OCI-LY1 (cell line): ENCODE measurements around the gene VPS4A.
"Not testable (repeated sequence)": the region's sequence is repeated elsewhere in the genome, so short reads cannot be mapped to it uniquely, and the experiment has no call there.

ENCODE experiments used
- H2AFZ ChIP-seq: fragments of 200-600 bp; sonication (generic), shearing (Covaris generic); 2 replicates; pipeline ENCODE4 v1.6.0; 2014; ENCODE audit warnings: antibody characterized with exemption, mild to moderate bottlenecking, low read length
- H3F3A ChIP-seq: fragments of 200-600 bp; sonication (generic), shearing (Covaris generic); 2 replicates; pipeline ENCODE4 v1.6.0; 2014; ENCODE audit warnings: mild to moderate bottlenecking, antibody characterized with exemption, low read length, moderate library complexity; ENCODE audit not compliant: insufficient read depth
- H3K27ac ChIP-seq: fragments of 200-600 bp; sonication (generic); 2 replicates; pipeline ENCODE4 v1.5.1; 2014; ENCODE audit warnings: low read length, mixed run types, mild to moderate bottlenecking, low read depth; ENCODE audit not compliant: poor library complexity, severe bottlenecking
- H3K27me3 ChIP-seq: fragments of 200-600 bp; sonication (generic); 2 replicates; pipeline ENCODE4 v1.6.0; 2014; ENCODE audit warnings: antibody characterized with exemption, mild to moderate bottlenecking, low read length, moderate library complexity; ENCODE audit not compliant: insufficient read depth
- H3K36me3 ChIP-seq: fragments of 200-600 bp; sonication (generic); 2 replicates; pipeline ENCODE4 v1.6.1; 2014; ENCODE audit warnings: mild to moderate bottlenecking, antibody characterized with exemption, low read length, moderate library complexity, mixed read lengths; ENCODE audit not compliant: insufficient read depth
- H3K4me1 ChIP-seq: fragments of 200-600 bp; sonication (generic); 2 replicates; pipeline ENCODE4 v1.5.1; 2014; ENCODE audit warnings: mild to moderate bottlenecking, low read length, moderate library complexity; ENCODE audit not compliant: insufficient read depth, severe bottlenecking
- H3K4me2 ChIP-seq: fragments of 200-600 bp; sonication (generic), shearing (Covaris generic); 2 replicates; pipeline ENCODE4 v1.6.1; 2014; ENCODE audit warnings: low read length
- H3K4me3 ChIP-seq: fragments of 200-600 bp; sonication (generic); 2 replicates; pipeline ENCODE4 v1.5.1; 2014; ENCODE audit warnings: low read length, low read depth, mild to moderate bottlenecking, mixed read lengths; ENCODE audit not compliant: poor library complexity, severe bottlenecking
- H3K79me2 ChIP-seq: fragments of 200-600 bp; shearing (Covaris generic); 2 replicates; pipeline ENCODE4 v1.6.1; 2016; ENCODE audit warnings: mixed run types, low read length, mixed read lengths; ENCODE audit not compliant: insufficient read depth
- H3K9ac ChIP-seq: fragments of 200-600 bp; sonication (generic), shearing (Covaris generic); 2 replicates; pipeline ENCODE4 v1.6.1; 2014; ENCODE audit warnings: mild to moderate bottlenecking, low read length, mixed read lengths
- H3K9me2 ChIP-seq: fragments of 200-600 bp; sonication (generic), shearing (Covaris generic); 2 replicates; pipeline ENCODE4 v1.6.1; 2014; ENCODE audit warnings: low read depth, mild to moderate bottlenecking, low read length, mixed read lengths
- H3K9me3 ChIP-seq: fragments of 200-600 bp; shearing (Covaris generic); 2 replicates; pipeline ENCODE4 v1.6.1; 2014; ENCODE audit warnings: low read length, mixed read lengths
- H4K20me1 ChIP-seq: fragments of 200-600 bp; sonication (generic), shearing (Covaris generic); 2 replicates; pipeline ENCODE4 v1.6.0; 2016; ENCODE audit warnings: mild to moderate bottlenecking, low read length; ENCODE audit not compliant: insufficient read depth
- EZH2 ChIP-seq: fragments of 200-600 bp; sonication (generic), shearing (Covaris generic); IDR thresholded peaks from 2 replicates; pipeline ENCODE4 v1.8.0; 2017; ENCODE audit warnings: borderline replicate concordance, mixed run types, mild to moderate bottlenecking, antibody characterized with exemption, low read length, moderate library complexity, mixed read lengths
- TF ChIP-seq, protein P1 (sequence below): fragments of 200-600 bp; sonication (generic), shearing (Covaris generic); IDR thresholded peaks from 2 replicates; pipeline ENCODE4 v1.5.1; 2017; ENCODE audit warnings: mild to moderate bottlenecking, antibody characterized with exemption, low read length, moderate library complexity, mixed read lengths

Gene VPS4A

DNA sequence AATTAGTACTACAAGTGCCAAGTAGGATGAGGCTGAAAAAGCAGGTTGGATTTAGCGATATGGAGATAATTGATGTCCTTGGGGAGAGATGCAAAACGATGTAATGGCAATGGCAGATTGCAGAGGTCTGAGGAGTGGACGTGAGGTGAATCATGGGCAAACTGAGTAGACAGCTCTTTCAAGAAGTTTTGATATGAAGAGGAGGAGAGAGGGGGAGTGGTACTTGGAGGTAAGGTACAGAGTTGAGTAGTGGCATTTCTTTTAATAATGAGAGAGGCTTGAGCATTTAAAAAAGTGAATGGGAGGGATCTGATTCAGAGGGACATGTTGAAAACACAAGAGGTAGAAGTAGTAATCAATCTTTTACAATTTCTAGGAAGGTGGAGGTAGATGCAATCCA lies 17.7 kb upstream of the VPS4A start:
- Histone ChIP-seq H3K4me3 (no peak overlapping the region), H3K79me2 (no peaks in the 10 kb centered on the region), H3K27me3 (no peaks in the 10 kb centered on the region), H3F3A (no peaks in the 10 kb centered on the region), H3K9me2 (no peaks in the 10 kb centered on the region), H3K4me2 (no peak overlapping the region), H3K9ac (no peak overlapping the region), H3K36me3 (peaks cover 26% of the 10 kb centered on the region; the same call in 1 of the 2 replicates), H3K27ac (no peak overlapping the region), H2AFZ (no peak overlapping the region), H3K9me3 (no peaks in the 10 kb centered on the region), H3K4me1 (no peaks in the 10 kb centered on the region), H4K20me1 (no peaks in the 10 kb centered on the region)
- TF ChIP-seq EZH2 = no peak
- TF ChIP-seq, protein P1, sequence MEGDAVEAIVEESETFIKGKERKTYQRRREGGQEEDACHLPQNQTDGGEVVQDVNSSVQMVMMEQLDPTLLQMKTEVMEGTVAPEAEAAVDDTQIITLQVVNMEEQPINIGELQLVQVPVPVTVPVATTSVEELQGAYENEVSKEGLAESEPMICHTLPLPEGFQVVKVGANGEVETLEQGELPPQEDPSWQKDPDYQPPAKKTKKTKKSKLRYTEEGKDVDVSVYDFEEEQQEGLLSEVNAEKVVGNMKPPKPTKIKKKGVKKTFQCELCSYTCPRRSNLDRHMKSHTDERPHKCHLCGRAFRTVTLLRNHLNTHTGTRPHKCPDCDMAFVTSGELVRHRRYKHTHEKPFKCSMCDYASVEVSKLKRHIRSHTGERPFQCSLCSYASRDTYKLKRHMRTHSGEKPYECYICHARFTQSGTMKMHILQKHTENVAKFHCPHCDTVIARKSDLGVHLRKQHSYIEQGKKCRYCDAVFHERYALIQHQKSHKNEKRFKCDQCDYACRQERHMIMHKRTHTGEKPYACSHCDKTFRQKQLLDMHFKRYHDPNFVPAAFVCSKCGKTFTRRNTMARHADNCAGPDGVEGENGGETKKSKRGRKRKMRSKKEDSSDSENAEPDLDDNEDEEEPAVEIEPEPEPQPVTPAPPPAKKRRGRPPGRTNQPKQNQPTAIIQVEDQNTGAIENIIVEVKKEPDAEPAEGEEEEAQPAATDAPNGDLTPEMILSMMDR = no peak

DNA sequence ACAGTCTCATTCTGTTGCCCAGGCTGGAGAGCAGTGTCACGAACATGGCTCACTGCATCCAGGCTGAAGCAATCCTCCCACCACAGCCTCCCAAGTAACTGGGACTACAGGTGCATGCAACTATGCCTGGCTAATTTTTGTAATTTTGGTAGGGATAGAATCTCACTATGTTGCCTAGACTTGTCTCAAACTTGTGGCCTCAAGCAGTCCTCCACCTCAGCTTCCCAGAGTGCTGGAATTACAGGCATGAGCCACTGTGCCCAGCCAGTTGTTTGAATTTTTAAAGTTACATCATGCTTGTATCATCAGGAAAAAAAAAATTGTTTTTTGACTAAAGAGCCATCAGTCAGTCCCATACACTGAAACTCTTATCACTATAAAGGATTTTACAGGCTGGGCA lies 17.1 kb upstream of the VPS4A start:
- Histone ChIP-seq H3F3A (no peaks in the 10 kb centered on the region), H3K79me2 (no peaks in the 10 kb centered on the region), H3K4me1 (no peaks in the 10 kb centered on the region), H4K20me1 (no peaks in the 10 kb centered on the region), H3K27ac (no peak overlapping the region), H3K9me3 (no peaks in the 10 kb centered on the region), H3K4me2 (no peak overlapping the region), H2AFZ (no peak overlapping the region), H3K36me3 (peaks cover 22% of the 10 kb centered on the region; the same call in 1 of the 2 replicates), H3K9ac (no peak overlapping the region), H3K9me2 (no peaks in the 10 kb centered on the region), H3K27me3 (no peaks in the 10 kb centered on the region), H3K4me3 (no peak overlapping the region)
- TF ChIP-seq, protein P1 = no peak
- TF ChIP-seq EZH2 = no peak

DNA sequence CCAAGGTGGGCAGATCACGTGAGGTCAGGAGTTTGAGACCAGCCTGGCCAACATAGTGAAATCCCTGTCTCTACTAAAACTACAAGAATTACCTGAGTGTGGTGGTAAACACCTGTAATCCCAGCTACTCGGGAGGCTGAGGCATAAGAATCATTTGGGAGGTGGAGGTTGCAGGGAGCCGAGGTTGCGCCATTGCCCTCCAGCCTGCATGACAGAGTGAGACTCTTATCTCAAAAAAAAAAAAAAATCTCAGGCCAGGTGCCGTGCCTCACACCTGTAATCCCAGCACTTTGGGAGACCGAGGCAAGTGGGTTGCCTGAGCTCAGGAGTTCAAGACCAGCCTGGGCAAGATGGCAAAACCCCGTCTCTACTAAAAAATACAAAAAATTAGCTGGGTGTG lies 14.4 kb upstream of the VPS4A start:
- H3K9me2 ChIP-seq, H3K27ac ChIP-seq, H3K27me3 ChIP-seq, H3K4me1 ChIP-seq, H3K4me3 ChIP-seq, H3K9ac ChIP-seq, H3K79me2 ChIP-seq, H3K4me2 ChIP-seq, H3K9me3 ChIP-seq, H4K20me1 ChIP-seq, H3F3A ChIP-seq, H2AFZ ChIP-seq: not testable (repeated sequence)
- H3K36me3 ChIP-seq = peaks cover 32% of the 10 kb centered on the region

DNA sequence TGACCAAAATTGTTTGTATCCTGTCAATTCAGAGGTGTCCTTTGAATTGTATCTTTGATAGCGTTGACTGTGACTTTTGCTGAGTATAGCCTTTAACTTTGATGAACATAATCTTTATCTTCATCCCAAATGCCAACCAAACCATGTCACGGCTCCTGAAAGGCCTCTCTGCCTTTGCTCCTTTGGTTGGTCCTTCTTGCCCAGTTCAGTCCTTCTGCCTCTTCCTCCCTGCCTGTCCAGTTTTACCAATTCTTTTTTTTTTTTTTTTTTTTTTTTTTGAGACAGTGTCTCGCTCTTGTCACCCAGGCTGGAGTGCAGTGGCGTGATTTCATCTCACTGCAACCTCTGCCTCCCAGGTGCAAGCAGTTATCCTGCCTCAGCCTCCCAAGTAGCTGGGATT lies 12.9 kb upstream of the VPS4A start:
- no peak for TF ChIP-seq EZH2
- Histone ChIP-seq H3F3A (no peaks in the 10 kb centered on the region), H3K9ac (no peak overlapping the region), H3K9me2 (no peaks in the 10 kb centered on the region), H3K27me3 (no peaks in the 10 kb centered on the region), H3K79me2 (no peaks in the 10 kb centered on the region), H3K36me3 (peaks cover 35% of the 10 kb centered on the region), H3K9me3 (no peaks in the 10 kb centered on the region), H3K4me3 (no peak overlapping the region), H2AFZ (no peak overlapping the region), H3K27ac (no peak overlapping the region), H4K20me1 (no peaks in the 10 kb centered on the region), H3K4me1 (peaks cover 8% of the 10 kb centered on the region), H3K4me2 (no peak overlapping the region)
